Measurements from ENCODE around the gene KASH5. TPM values are rescaled to one million over a fixed set of nuclear protein-coding genes. Genes with fewer than 3 reads are reported as not detected.
A peak's percentile ranks its signal among the peaks of the same experiment; 100 is the strongest.
"Not testable (repeated sequence)": the region's sequence is repeated elsewhere in the genome, so short reads cannot be mapped to it uniquely, and the experiment has no call there.

The KASH5 gene
- total RNA-seq, 1 experiment from 2014 or later: 0.42 TPM

- TF ChIP-seq CREM (CRISPR knock-in tag; IDR thresholded peaks at IDR 0.05): peak; percentile 12; the same call in 1 of the 2 replicates
- TF ChIP-seq HMGXB4 (CRISPR knock-in tag; IDR thresholded peaks at IDR 0.05): peak; percentile 73; the same call in 1 of the 2 replicates
- TF ChIP-seq ARID4B (CRISPR knock-in tag; IDR thresholded peaks at IDR 0.05; ENCODE audit: borderline replicate concordance): no peak
- TF ChIP-seq ZNF671 (CRISPR knock-in tag; IDR thresholded peaks at IDR 0.05): 0 out of 2 replicates have a peak, but pooled peaks have one; percentile 53
- no peak for TF ChIP-seq USF1 (CRISPR knock-in tag; IDR thresholded peaks at IDR 0.05)
- TF ChIP-seq TEAD1 (CRISPR knock-in tag; IDR thresholded peaks at IDR 0.05): peak; percentile 3
- peak; percentile 79 for TF ChIP-seq CTCF (IDR thresholded peaks at IDR 0.05)
- TF ChIP-seq ATF3 (CRISPR knock-in tag; conservative IDR thresholded peaks at IDR 0.05): no peak
- TF ChIP-seq ETV6 (CRISPR knock-in tag; IDR thresholded peaks at IDR 0.05): peak; percentile 44; the same call in 1 of the 2 replicates
- no peak for TF ChIP-seq ZNF425 (CRISPR knock-in tag; conservative IDR thresholded peaks at IDR 0.05)
Measured at GRCh38 chr19:49443366-49444099, 55.5 kb downstream of the KASH5 start (continued).

GRCh38 chr19:49444100-49444700 is 56.2 kb downstream of the KASH5 start:
- peaks cover 15% of the 10 kb centered on the region for H3K36me3 Mint-ChIP-seq
- H3K27ac Mint-ChIP-seq: peak overlapping the region; percentile 87
- DNase-seq (ENCODE audit: low spot score); H3K9me3 Mint-ChIP-seq; ATAC-seq: not testable (repeated sequence)
- H3K27me3 Mint-ChIP-seq (ENCODE audit: low read depth): peaks cover 32% of the 10 kb centered on the region
- POLR2A ChIA-PET: interaction anchor here (0.7 kb wide), 1 partner anchor 53 kb away, joined by 5 read pairs; no protein-coding TSS in a partner anchor
- H3K4me3 Mint-ChIP-seq: peak overlapping the region; percentile 63
- peaks cover 37% of the 10 kb centered on the region for H3K4me1 Mint-ChIP-seq
- 0 out of 2 replicates have a peak, but pooled peaks have one; percentile 23 for TF ChIP-seq ZNF512 (CRISPR knock-in tag; IDR thresholded peaks at IDR 0.05; ENCODE audit: borderline replicate concordance)
- CTCF ChIA-PET: interaction anchor here (0.6 to 2.7 kb wide), 12 partner anchors 9 to 1921 kb away, joined by 3 to 20 read pairs (median 5); partner anchors contain the start of genes ALDH16A1 and DKKL1
